MM.1S (cell line): ENCODE results near the gene RALGAPA2.

Experiments
- DNase-seq: peaks from one replicate; pipeline ENCODE4 v3.0.0-alpha.2; 2015
- H2AFZ ChIP-seq: fragments of 300-600 bp; sonication (generic); 2 replicates; pipeline ENCODE4 v1.6.0; 2016; ENCODE audit warnings: antibody characterized with exemption, low read length
- H3F3A ChIP-seq: fragments of 300-600 bp; sonication (generic); 2 replicates; pipeline ENCODE4 v1.6.1; 2016; ENCODE audit warnings: mild to moderate bottlenecking, antibody characterized with exemption, low read length, moderate library complexity, mixed read lengths; ENCODE audit not compliant: insufficient read depth
- H3K27ac ChIP-seq: fragments of 300-600 bp; sonication (generic); 2 replicates; pipeline ENCODE4 v1.5.1; 2016; ENCODE audit warnings: mild to moderate bottlenecking, low read length
- H3K27me3 ChIP-seq: fragments of 300-600 bp; sonication (generic); replicated peaks from 2 replicates; pipeline ENCODE4 v1.6.0; 2016; ENCODE audit warnings: low read length; ENCODE audit not compliant: insufficient read depth
- H3K36me3 ChIP-seq: fragments of 300-600 bp; sonication (generic); replicated peaks from 2 replicates; pipeline ENCODE4 v1.6.1; 2016; ENCODE audit warnings: mild to moderate bottlenecking, low read length, mixed read lengths; ENCODE audit not compliant: insufficient read depth
- H3K4me1 ChIP-seq: fragments of 300-600 bp; sonication (generic); 2 replicates; pipeline ENCODE4 v1.6.1; 2016; ENCODE audit warnings: low read length, mixed read lengths
- H3K4me2 ChIP-seq: fragments of 300-600 bp; sonication (generic); 2 replicates; pipeline ENCODE4 v1.6.0; 2016; ENCODE audit warnings: low read depth, low read length
- H3K4me3 ChIP-seq: fragments of 300-600 bp; sonication (generic); 2 replicates; pipeline ENCODE4 v1.5.1; 2016; ENCODE audit warnings: low read length, mixed read lengths
- H3K79me2 ChIP-seq: fragments of 300-600 bp; sonication (generic); 2 replicates; pipeline ENCODE4 v1.6.1; 2016; ENCODE audit warnings: mixed run types, low read length, mixed read lengths
- H3K9ac ChIP-seq: fragments of 300-600 bp; sonication (generic); 2 replicates; pipeline ENCODE4 v1.6.1; 2016; ENCODE audit warnings: low read length, mixed read lengths
- H3K9me2 ChIP-seq: fragments of 300-600 bp; sonication (generic); replicated peaks from 2 replicates; pipeline ENCODE4 v1.6.1; 2016; ENCODE audit warnings: mild to moderate bottlenecking, low read length, mixed read lengths; ENCODE audit not compliant: insufficient read depth
- H3K9me3 ChIP-seq: fragments of 300-600 bp; sonication (generic); replicated peaks from 2 replicates; pipeline ENCODE4 v1.6.1; 2016; ENCODE audit warnings: mild to moderate bottlenecking, low read length, mixed read lengths; ENCODE audit not compliant: insufficient read depth
- H4K20me1 ChIP-seq: fragments of 300-600 bp; sonication (generic); 2 replicates; pipeline ENCODE4 v1.6.1; 2016; ENCODE audit warnings: mild to moderate bottlenecking, low read length, moderate library complexity, mixed read lengths; ENCODE audit not compliant: insufficient read depth
- CTCF ChIP-seq: fragments of 300-600 bp; sonication (generic); IDR thresholded peaks from 2 replicates; pipeline ENCODE4 v1.5.1; 2016; ENCODE audit warnings: antibody characterized with exemption, low read length, mixed read lengths
- EZH2 ChIP-seq: fragments of 300-600 bp; sonication (generic); optimal IDR thresholded peaks from 2 replicates; pipeline ENCODE3; 2017; ENCODE audit warnings: low read depth, mild to moderate bottlenecking, antibody characterized with exemption, low read length, mixed read lengths
- EZH2phosphoT487 ChIP-seq: fragments of 300-600 bp; sonication (generic); IDR thresholded peaks from 2 replicates; pipeline ENCODE4 v1.6.1; 2018; ENCODE audit warnings: antibody characterized with exemption, low read length

Gene RALGAPA2

GRCh38 chr20:20407891-20408805 lies 304.3 kb downstream of the RALGAPA2 start:
- Histone ChIP-seq H3K27me3 (no peaks in the 10 kb centered on the region), H3K4me2 (no peak overlapping the region), H3K9ac (no peak overlapping the region), H3K9me3 (no peaks in the 10 kb centered on the region), H2AFZ (no peak overlapping the region), H3K4me1 (no peaks in the 10 kb centered on the region), H3K4me3 (no peak overlapping the region), H3K36me3 (no peaks in the 10 kb centered on the region), H3K79me2 (no peaks in the 10 kb centered on the region), H3F3A (no peaks in the 10 kb centered on the region), H4K20me1 (no peaks in the 10 kb centered on the region), H3K27ac (no peak overlapping the region), H3K9me2 (no peaks in the 10 kb centered on the region)
- DNase-seq, result no peak
- TF ChIP-seq CTCF (peak; percentile 22), EZH2 (no peak)

GRCh38 chr20:20406306-20406705 lies 306.1 kb downstream of the RALGAPA2 start:
- DNase-seq, result no peak
- no peaks in the 10 kb centered on the region for H3F3A ChIP-seq
- no peak overlapping the region for H3K4me2 ChIP-seq
- no peaks in the 10 kb centered on the region for H4K20me1 ChIP-seq
- no peaks in the 10 kb centered on the region for H3K9me2 ChIP-seq
- H3K27me3 ChIP-seq, result no peaks in the 10 kb centered on the region
- no peak overlapping the region for H3K27ac ChIP-seq
- no peak overlapping the region for H3K4me3 ChIP-seq
- no peaks in the 10 kb centered on the region for H3K9me3 ChIP-seq
- no peak overlapping the region for H3K9ac ChIP-seq
- H3K4me1 ChIP-seq, result no peaks in the 10 kb centered on the region
- TF ChIP-seq EZH2phosphoT487 (no peak), CTCF (no peak), EZH2 (no peak)
- no peaks in the 10 kb centered on the region for H3K36me3 ChIP-seq
- no peak overlapping the region for H2AFZ ChIP-seq
- H3K79me2 ChIP-seq, result no peaks in the 10 kb centered on the region

- DNase-seq, result no peak
- Histone ChIP-seq H3K9me3 (no peaks in the 10 kb centered on the region), H2AFZ (no peak overlapping the region), H3K27ac (no peak overlapping the region), H3K4me3 (no peak overlapping the region), H3K4me2 (no peak overlapping the region), H3K79me2 (no peaks in the 10 kb centered on the region), H3K9ac (no peak overlapping the region), H3K36me3 (no peaks in the 10 kb centered on the region), H3F3A (no peaks in the 10 kb centered on the region), H3K27me3 (no peaks in the 10 kb centered on the region), H4K20me1 (no peaks in the 10 kb centered on the region), H3K9me2 (no peaks in the 10 kb centered on the region), H3K4me1 (no peaks in the 10 kb centered on the region)
- TF ChIP-seq EZH2 (no peak), EZH2phosphoT487 (no peak), CTCF (no peak)
Observed at GRCh38 chr20:20405623-20406022, 306.8 kb downstream of the RALGAPA2 start.
